Measurements from ENCODE around the gene OR6K6. TPM values are rescaled to one million over a fixed set of nuclear protein-coding genes. Genes with fewer than 3 reads are reported as not detected.

OR6K6 gene
- not detected in 2 replicates for total RNA-seq

GRCh38 chr1:158754420-158754819 lies at the start of gene OR6K6:
TSS of gene OR6K6 (plus strand) at chr1:158754720. CDS start at chr1:158754888, 168 bp downstream.
- no peak for DNase-seq (ENCODE audit: low read depth, low spot score)

- DNase-seq (ENCODE audit: low read depth, low spot score) = no peak
These were observed 48.4 kb upstream of the OR6K6 start for GRCh38 chr1:158706096-158706495.

- DNase-seq (ENCODE audit: low read depth, low spot score) = no peak
These were observed 43.4 kb upstream of the OR6K6 start for GRCh38 chr1:158711098-158711497.

GRCh38 chr1:158714754-158715153 lies 39.8 kb upstream of the OR6K6 start:
- no peak for DNase-seq (ENCODE audit: low read depth, low spot score)

GRCh38 chr1:158716335-158716734 lies 38.2 kb upstream of the OR6K6 start:
- no peak for DNase-seq (ENCODE audit: low read depth, low spot score)

GRCh38 chr1:158717344-158717743 lies 37.2 kb upstream of the OR6K6 start:
- DNase-seq (ENCODE audit: low read depth, low spot score) = no peak

GRCh38 chr1:158719664-158720063 lies 34.9 kb upstream of the OR6K6 start:
- DNase-seq (ENCODE audit: low read depth, low spot score) = no peak

GRCh38 chr1:158720620-158721019 lies 33.9 kb upstream of the OR6K6 start, which contains the start of gene OR6K3:
TSS of gene OR6K3 (minus strand) at chr1:158720720. CDS start at chr1:158718115, 2,605 bp downstream.
- DNase-seq (ENCODE audit: low read depth, low spot score) = no peak

- no peak for DNase-seq (ENCODE audit: low read depth, low spot score)
These were observed 30.1 kb upstream of the OR6K6 start for GRCh38 chr1:158724442-158724841.

GRCh38 chr1:158728510-158729225 lies 25.9 kb upstream of the OR6K6 start:
- DNase-seq (ENCODE audit: low read depth, low spot score) = no peak

GRCh38 chr1:158730453-158730852 lies 24.1 kb upstream of the OR6K6 start:
- no peak for DNase-seq (ENCODE audit: low read depth, low spot score)

GRCh38 chr1:158731707-158732106 lies 22.8 kb upstream of the OR6K6 start:
- DNase-seq (ENCODE audit: low read depth, low spot score) = no peak

GRCh38 chr1:158732524-158732923 lies 22.0 kb upstream of the OR6K6 start:
- no peak for DNase-seq (ENCODE audit: low read depth, low spot score)

- DNase-seq (ENCODE audit: low read depth, low spot score) = no peak
These were observed 18.7 kb upstream of the OR6K6 start for GRCh38 chr1:158735848-158736247.

- no peak for DNase-seq (ENCODE audit: low read depth, low spot score)
These were observed 2.3 kb upstream of the OR6K6 start for GRCh38 chr1:158752155-158752712.

GRCh38 chr1:158771950-158772866 lies 17.7 kb downstream of the OR6K6 start, which contains the start of gene OR6N1:
TSS of gene OR6N1 (minus strand) at chr1:158772195. CDS start at chr1:158766682, 5,513 bp downstream.
- DNase-seq (ENCODE audit: low read depth, low spot score) = no peak

GRCh38 chr1:158781104-158781503 lies 26.6 kb downstream of the OR6K6 start, which contains the start of gene OR6N2:
TSS of gene OR6N2 (minus strand) at chr1:158781204. CDS start at chr1:158777635, 3,569 bp downstream.
- DNase-seq (ENCODE audit: low read depth, low spot score) = no peak

GRCh38 chr1:158793604-158794003 lies 39.1 kb downstream of the OR6K6 start:
- no peak for DNase-seq (ENCODE audit: low read depth, low spot score)

GRCh38 chr1:158794247-158794646 lies 39.7 kb downstream of the OR6K6 start:
- no peak for DNase-seq (ENCODE audit: low read depth, low spot score)

GRCh38 chr1:158798531-158798930 lies 44.0 kb downstream of the OR6K6 start:
- no peak for DNase-seq (ENCODE audit: low read depth, low spot score)

GRCh38 chr1:158799689-158800088 lies 45.2 kb downstream of the OR6K6 start:
- no peak for DNase-seq (ENCODE audit: low read depth, low spot score)

- no peak for DNase-seq (ENCODE audit: low read depth, low spot score)
These were observed 46.0 kb downstream of the OR6K6 start for GRCh38 chr1:158800526-158800925.

All from pulmonary artery endothelial cell (primary cell).